GM21786 (cell line): ENCODE data around the gene TRIM68.

ENCODE experiments used
- ATAC-seq: cut with Tn5 transposase; IDR thresholded peaks from one replicate; pipeline ENCODE4 v1.9.1; 2021; ENCODE audit not compliant: unreplicated experiment

Gene TRIM68

DNA sequence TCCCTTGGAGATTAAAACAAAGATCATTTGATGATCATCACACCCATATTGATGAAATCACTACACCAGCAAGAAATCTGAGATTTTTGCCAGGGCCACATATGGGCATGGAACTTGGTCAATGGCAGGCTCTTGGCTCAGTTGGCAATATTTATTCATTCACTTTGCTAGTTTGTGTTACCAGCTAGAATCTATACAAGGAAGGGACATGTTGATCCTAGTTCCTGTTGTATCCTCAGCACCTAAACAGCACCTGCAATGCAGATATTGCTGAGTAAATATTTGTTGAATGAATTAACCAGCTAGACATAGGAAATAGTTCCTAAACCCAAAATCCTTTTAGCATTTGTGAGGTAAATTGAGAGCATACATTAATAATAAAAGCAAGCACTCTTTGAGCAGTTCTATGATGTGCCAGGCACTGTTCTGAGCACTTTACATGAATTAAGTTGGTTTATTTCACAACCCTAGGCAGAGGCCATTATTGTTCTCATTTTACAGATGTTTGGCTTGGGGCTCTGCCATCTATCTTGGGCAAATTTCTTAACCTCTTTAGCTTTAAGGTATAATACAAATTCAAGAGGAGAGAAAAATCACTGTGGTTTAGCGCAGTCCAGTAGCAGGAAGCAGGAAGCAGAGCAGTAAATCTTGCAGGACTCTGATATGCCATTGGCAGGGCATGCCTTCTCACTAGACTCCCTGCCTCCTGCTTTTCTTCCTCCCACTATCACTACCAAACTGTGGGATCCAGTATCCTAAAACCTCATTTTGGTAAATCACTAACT is 1.6 kb downstream of the TRIM68 start:
- no peak for ATAC-seq

DNA sequence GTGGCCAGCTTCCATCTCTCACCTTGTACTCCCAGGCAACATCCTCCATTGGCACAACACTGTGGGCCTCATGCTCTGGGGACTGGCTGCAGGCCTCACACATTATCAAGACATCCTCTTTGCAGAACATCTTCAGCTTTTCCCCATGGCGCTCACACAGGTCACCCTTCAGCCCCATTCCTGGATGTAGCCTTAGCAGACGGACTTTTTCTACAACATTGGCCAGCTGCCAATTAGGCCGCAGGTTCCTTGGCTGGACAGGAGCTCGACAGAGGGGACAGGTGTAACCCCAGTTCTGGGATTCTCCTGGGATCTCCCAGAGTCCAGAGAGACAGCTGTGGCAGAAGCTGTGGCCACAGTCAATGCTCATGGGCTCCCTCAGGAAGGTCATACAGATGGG is 3.0 kb downstream of the TRIM68 start:
- ATAC-seq: no peak

DNA sequence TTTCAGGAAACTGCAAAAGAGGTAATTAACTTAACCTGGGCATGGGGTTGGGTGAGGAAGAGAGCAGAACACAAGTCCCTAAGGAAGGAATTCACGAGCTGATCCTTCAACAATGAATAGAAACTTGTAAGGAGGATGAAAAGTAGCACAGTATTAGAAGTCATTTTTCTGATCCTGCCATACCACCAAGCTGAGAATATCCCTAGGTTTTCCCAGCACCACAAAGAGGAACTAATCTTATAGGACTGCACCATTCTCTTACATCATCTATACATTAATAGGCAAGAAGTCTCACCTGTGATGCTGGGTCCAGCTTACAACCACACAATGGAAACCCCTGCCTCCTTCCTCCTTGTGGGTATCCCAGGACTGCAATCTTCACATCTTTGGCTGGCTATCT is 14.3 kb downstream of the TRIM68 start, which contains the start of gene OR52I1:
TSS of gene OR52I1 (plus strand) at position 301 of the 400 bp plus-strand sequence. CDS start at position 301, 0 bp downstream.
- ATAC-seq: no peak

DNA sequence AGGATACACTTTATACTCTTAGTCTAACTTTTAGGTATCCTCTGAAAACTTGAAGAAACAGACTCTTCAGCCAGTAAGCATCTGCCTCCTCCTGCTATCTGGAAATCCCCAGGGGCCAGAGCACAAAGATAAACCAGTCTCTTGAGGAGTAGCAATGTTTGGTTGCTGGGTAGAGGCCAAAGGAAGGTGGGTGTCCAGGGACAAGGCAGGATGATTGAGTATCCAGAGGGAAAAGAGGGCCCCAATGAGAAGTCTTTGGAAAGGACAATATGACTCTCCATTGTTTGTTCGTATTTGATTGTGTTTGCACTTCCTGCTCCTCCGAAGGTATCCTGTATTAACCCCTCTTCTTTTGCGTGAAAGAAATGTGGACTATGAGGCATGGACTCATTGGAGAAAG is 19.0 kb downstream of the TRIM68 start:
- no peak for ATAC-seq

DNA sequence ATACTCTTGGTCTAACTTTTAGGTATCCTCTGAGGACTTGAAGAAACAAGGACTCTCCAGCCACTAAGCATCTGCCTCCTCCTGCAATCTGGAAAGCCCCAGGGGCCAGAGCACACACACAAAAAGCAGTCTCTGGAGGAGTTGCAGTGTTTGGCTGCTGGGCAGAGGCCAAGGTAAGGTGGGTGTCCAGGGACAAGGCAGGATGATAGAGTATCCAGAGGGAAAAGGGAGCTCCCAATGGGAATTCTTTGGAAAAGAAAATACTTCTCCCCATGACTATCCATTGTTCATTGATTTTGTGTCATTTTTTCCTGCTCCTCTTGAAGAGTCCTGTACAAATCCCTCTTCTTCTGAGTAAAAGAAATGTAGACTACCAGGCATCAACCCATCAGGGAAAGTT is 26.6 kb downstream of the TRIM68 start, which contains the start of gene OR52I2:
TSS of gene OR52I2 (plus strand) at position 301 of the 400 bp plus-strand sequence.
- no peak for ATAC-seq

DNA sequence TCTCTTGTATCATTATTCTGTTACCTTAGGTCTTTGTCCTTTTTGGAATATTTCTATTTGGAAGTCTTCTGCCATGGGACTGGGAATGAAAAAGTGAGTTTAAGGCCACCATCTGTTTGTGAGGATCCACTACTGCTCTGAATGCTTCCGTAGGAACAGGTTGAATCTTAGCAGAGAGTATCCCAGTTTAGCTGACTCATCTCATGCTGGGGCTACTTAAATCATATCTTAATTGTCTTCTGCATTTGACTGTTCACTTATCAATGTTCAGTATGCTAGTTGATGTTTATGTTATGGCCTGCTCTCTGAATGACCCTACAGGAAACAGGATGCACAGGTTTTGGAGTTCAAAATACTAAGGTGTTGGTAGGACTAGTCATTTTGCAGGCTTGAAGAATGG is 27.9 kb downstream of the TRIM68 start:
- ATAC-seq: no peak

DNA sequence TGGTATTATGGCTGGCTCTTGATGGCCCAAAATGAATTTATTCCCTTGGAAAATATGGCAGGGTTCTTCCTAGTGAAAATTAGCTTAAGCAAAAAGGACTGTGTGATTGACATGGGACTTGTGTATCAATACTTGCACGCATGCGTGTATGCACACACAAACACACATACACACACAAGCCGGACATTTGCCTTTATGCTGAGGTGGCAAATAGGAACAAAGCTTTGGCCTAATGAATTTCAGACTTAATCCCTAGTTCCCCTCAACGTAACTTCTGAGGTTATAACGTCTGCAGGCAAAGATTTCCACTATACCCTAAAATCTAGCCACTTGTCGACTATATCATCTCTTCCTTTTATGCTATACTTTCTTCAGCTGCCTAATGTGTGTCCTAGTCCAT is 29.4 kb downstream of the TRIM68 start:
- no peak for ATAC-seq

DNA sequence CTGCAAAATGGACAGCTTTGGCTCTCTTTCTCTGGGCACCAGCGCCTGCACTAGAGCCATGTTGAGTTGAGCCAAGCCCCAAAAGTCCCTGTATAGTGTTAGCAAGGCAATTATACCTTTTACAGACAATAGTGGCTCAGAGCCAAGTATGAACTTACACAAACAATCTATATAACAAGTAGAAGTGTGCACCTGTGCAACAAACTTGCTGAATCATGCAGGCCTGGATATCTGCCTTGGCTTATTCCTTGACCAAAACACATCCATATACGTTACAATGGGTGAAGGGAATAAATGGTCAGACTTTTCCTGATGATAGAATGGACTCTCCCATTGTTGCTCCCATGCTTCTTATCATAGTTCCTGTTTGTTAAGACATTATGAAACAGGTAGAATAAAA is 30.3 kb downstream of the TRIM68 start:
- no peak for ATAC-seq

DNA sequence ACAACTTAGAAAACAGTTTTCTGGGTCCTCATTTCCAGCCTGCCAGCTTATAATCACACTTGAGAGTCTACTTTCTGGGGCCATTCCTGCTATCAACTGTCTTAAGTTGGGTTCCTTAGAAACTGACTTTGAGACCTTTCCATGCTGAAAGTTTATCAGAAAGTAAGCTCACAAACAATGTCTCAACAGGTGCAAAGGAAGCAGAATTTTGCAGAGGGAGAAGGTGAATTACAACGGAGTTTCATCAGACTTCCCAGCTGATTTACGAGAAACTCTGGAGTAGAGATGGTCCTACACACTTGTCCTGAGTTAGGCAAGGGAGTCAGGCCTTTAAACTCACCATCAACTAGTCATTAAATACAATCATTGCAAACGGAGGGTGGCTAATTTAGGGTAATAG is 31.2 kb downstream of the TRIM68 start:
- ATAC-seq: no peak

DNA sequence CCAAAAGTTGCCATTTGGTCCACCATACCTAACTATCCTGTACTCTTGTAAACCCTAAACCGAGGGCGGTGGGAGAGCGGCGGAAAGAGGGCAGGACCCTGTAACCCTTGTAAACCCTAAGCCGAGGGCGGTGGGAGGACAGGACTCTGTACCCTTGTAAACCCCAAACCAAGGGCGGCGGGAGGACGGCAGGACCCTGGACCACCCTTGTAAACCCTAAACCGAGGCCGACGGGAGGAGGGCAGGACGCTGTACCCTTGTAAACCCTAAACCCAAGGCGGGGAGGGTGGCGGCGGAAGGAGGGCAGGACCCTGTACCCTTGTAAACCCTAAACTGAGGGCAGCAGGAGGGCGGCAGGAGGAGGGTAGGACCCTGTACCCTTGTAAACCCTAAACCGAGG is 39.0 kb downstream of the TRIM68 start:
- ATAC-seq: no peak

DNA sequence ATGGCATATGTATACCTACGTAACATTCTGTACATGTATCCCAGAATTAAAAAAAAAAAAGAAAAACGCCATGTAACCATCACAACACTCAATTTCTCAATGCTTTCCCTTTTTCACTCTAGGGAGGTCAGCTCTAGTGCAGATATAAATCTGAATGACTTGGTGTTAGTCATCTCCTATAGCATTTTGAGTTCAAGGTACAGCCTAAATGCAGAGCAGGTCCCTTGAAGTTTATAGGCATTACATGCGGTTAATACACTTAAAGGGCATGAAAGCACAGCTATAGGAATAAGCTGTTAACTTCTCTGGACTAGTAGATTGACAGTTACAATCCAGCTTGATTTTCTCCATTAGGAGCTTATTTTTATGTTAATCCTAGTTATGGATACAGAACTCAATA is 42.7 kb downstream of the TRIM68 start:
- ATAC-seq: no peak

DNA sequence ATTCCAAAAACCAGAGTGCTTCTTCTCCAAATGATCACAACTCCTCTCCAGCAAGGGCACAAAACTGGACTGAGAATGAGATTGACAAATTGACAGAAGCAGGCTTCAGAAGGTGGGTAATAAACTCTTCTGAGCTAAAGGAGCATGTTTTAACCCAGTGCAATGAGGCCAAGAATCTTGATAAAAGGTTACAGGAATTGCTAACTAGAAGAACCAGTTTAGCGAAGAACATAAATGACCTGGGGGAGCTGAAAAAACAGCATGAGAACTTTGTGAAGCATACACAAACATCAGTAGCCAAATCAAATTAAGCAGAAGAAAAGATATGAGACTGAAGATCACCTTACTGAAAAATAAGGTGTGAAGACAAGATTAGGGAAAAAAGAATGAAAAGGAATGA is 47.6 kb downstream of the TRIM68 start:
- no peak for ATAC-seq

DNA sequence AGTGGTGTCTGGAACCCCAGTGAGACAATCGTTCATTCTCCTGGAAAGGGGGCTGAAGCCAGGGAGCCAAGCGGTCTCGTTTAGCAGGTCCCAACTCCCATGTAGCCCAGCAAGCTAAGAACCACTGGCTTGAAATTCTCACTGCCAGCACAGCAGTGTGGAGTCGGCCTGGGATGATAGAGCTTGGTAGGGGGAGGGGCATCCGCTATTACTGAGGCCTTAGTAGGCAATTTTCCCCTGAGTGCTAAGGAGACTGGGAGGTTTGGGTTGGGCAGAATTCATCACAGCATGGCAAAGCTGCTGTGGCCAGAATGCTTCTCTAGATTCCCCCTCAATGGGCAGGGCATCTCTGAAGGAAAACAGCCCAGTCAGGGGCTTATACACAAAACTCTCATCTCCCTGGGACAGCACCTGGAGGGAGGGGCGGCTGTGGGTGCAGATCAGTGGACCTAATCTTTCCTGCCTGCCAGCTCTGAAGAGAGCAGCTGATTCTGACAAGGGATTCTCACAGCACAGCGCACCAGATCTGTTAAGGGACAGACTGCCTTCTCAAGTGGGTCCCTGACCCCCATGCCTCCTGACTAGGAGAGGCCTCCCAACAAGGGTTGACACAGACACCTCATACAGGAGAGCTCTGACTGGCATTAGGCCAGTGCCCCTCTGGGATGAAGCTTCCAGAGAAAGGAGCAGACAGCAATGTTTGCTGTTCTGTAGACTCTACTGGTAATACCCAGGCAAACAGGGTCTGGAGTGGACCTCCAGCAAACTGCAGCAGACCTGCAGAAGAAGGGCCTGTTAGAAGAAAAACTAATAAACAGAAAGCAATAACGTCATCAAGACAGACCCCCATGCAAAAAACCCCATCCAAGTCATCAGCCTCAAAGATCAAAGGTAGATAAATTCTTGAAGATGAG is 48.2 kb downstream of the TRIM68 start:
- ATAC-seq: no peak

DNA sequence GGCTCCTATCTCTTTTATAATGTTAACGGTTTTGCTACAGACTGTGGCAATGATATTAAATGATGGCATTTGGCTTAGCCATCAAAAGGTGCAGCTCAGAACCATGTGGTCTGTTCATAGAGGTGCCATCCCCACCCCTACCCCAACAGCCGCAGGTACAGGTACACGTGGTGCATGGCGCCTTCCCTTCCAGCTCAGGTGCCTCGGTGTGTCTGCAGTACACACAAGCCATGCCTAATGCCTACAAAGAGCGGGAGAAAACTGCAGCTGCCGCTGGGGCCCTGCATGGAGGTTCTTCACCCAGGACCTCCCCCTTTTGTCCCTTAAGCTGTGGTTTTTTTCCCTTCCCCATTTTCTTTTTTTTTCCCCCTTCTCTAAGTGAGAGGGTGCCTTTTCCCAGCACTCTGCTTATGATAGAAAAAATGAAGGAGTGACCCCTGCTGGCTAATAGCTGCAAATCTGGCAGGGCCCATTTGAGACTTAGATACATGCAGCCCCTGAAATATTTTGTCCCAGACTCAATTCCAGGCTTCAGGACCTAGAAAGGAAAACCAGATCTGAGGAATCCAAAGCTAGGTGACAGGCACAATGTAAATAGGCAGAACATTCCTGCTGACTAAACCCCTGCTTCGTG is 56.6 kb downstream of the TRIM68 start:
- ATAC-seq: no peak
